ENCODE results near the gene ASB16.
"Not testable (repeated sequence)": the region's sequence is repeated elsewhere in the genome, so short reads cannot be mapped to it uniquely, and the experiment has no call there.

ASB16 gene

GRCh38 chr17:44170499-44171201 is at the start of gene ASB16:
TSS of gene ASB16 (plus strand) at chr17:44170704. CDS start at chr17:44170790, 86 bp downstream.
- in situ Hi-C loops (cut with HindIII; ENCODE audit: low sequenced_read_pairs), result no loop called here

- in situ Hi-C loops (cut with HindIII; ENCODE audit: low sequenced_read_pairs), result no loop called here
Observed at GRCh38 chr17:44120851-44121605, 49.5 kb upstream of the ASB16 start.

- in situ Hi-C loops (cut with HindIII; ENCODE audit: low sequenced_read_pairs), result no loop called here
Observed at GRCh38 chr17:44121997-44122815, 48.3 kb upstream of the ASB16 start.

DNA sequence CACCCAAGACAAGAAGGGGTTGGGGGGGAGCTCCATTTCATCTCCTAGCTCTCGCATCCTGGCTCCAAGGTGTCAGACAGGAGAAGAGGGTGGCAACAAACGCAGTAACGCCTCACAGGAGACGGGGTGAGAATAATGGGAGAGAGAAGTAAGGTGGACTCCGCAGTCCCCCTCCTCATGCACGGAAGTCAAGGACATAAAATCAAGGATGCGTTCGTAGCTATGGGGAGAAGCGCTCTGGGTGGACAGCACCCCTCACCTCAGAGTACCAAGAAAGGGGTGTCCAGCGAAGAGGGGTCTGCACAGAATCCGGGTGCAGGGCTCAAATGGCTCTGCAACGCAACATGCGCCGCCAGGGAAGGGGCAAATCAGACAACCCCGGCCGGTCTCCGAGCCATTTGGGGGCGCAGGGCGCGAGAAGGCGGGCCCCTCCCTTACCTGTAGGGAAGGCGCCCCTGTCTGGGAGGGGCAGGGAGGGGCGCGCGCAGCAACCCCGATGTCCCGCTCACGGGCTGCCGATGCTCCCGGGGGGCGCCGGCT is 47.6 kb upstream of the ASB16 start:
- in situ Hi-C loops (cut with HindIII; ENCODE audit: low sequenced_read_pairs), result no loop called here

DNA sequence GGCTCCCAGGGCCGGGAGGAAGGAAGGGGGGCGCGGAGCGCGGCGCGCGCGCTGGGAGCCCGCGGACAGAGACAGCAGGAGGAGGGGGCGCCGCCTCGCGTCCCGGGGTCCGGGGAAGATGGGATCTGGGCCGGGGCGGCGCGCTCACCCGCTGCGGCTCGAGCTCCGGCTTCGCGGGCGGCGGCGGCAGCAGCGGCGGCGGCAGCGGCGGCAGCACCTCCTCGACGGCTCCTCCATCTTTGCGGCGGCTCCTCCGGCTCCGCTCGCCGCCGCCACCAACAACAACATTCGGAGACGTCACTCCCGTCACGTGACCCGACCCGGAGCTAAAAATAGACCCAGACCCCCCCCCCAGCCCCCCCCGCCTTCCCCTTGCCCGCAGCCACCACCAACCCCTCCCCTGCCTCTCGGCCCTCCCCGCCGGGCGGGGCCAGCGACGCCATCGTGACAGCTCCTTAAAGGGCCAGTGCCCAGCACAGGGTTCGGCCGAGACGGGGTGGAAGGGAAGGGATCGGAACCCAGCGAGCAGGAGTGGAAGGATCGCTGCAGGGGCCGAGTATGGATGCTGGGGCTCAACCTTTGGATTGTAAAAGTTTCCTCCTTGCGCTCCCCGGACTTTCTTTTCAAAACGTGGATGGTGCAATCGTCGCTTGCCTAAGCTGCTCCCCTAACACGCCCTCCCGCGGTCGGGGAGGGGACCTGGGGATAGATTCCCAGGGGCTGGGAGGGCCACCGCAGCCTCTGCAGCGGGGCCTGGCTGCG is 47.0 kb upstream of the ASB16 start, which contains the start of gene HDAC5:
HDAC5 (minus strand) TSS at position 286 of the 762 bp plus-strand sequence. CDS start 6,126 bp downstream, outside the sequence.
- in situ Hi-C loops (cut with HindIII; ENCODE audit: low sequenced_read_pairs), result no loop called here

DNA sequence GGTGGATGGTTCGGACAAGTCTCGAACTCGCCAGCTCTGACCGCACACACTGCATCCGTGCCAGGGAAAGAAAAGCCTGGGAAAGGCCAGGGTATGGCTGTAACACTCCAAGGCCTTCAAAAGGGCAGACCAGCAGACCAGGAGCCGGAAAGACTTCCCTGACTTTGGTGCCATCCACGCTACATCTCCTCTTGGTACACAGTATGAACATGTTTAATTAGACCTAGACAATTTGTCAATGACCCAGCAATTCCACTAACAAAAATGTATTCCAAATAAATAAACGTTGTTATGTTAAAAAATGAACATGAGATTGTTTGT is 46.4 kb upstream of the ASB16 start:
- in situ Hi-C loops (cut with HindIII; ENCODE audit: low sequenced_read_pairs), result no loop called here

DNA sequence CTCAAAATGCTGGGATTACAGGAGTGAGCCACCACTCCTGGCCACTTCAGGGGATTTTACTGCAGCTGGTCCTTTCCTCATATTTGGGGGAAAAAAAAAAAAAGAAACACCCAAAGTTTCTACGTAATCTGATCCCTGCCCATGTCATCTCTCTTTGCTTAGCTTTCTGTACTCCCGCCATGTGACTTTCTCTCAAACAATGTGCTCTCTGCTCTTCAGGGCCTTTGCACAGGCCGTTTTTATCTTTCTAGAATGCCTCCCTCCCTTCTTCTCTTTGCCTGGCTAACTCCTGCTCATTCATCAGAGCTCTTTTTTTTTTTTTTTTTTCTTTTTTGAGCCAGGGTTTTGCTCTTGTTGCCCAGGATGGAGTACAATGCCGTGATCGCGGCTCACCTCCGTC is 42.1 kb upstream of the ASB16 start:
- in situ Hi-C loops (cut with HindIII; ENCODE audit: low sequenced_read_pairs), result no loop called here

DNA sequence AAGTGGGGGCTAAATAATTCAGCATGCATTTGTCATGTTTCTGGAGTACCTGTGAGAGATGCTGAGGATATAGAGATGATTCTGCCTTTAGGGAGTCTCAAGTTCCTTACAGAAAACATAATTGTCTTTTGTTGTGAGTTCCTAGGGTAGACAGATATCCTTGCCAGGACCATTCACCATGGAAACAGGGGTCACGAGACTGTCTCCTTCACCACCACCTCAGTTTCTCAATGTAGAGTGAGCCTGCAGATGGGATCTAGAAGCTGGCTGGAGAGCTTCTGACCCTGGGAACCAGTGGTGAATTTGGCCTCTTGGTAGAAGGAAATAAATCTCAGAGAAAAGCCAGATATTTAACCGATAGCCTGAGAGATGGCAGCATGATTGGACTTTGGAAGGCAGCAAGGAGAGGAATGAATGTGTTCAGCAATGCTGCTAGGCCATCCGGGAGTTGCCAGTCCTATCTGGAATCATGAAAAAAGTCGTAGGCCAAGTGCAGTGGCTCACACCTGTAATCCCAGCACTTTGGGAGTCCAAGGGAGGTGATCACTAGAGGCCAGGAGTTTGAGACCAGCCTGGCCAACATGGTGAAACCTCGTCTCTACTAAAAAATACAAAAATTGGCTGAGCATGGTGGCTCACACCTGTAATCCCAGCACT is 39.7 kb upstream of the ASB16 start:
- in situ Hi-C loops (cut with HindIII; ENCODE audit: low sequenced_read_pairs), result no loop called here

- in situ Hi-C loops (cut with HindIII; ENCODE audit: low sequenced_read_pairs), result not testable (repeated sequence)
Observed at GRCh38 chr17:44131372-44131771, 39.1 kb upstream of the ASB16 start.

GRCh38 chr17:44132275-44132821 is 38.2 kb upstream of the ASB16 start:
- in situ Hi-C loops (cut with HindIII; ENCODE audit: low sequenced_read_pairs), result no loop called here

DNA sequence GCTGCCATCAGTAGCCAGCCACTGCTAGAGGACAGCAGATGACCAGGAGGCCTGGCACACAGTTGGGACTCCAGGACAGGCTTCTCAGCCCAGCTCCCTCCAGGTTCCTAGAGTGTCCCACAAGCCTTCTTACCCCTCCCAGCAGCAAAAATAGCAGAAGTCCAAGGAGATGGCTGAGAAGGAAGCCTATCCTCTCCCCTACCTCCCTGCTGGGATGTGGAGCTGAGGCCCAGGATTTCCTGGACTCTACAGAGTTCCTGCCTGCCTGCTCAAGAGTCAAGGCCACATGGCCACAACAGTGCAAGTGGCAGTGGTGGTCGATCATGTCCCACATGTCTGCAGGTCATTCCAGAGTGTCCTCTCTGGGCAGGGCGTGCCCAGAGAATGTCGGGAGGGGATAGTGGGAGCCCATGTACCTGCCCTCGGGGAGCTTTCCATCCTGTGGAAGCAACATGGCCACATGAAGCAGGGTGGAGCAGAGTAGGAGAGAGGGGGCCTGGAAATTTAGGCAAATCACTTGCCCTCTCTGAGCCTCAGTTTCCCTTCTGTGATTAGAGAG is 36.5 kb upstream of the ASB16 start:
- in situ Hi-C loops (cut with HindIII; ENCODE audit: low sequenced_read_pairs), result no loop called here

DNA sequence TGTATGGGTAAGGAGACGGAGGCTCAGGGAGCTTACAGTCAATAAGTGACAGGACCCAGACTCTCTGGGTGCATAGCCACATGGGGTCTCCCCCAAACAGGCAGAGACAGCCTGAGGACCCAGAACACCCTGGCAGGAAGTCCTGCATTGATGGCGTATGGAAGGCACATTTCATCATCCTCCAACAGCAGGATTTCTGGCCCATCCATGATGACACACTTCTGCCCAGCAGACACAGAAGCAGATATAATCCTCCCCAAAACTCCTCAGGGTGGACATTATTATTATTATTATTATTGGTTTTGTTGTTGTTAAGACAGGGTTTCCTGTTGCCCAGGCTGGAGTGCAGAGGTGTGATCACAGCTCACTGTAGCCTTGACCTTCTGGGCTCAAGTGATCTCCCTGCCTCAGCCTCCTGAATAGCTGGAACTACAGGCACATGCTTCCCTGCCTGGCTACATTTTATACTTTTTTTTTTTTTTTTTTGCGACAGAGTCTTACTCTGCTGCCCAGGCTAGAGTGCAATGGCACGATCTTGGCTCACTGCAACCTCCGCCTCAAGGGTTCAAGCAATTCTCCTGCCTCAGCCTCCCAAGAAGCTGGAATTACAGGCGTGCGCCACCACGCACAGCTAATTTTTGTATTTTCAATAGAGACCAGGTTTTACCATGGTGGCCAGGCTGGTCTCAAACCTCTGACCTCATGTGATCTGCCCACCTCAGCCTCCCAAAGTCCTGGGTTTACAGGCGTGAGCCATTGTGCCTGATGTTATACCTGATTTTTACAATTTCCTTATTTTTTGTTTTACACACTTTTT is 35.5 kb upstream of the ASB16 start:
- in situ Hi-C loops (cut with HindIII; ENCODE audit: low sequenced_read_pairs), result no loop called here

- in situ Hi-C loops (cut with HindIII; ENCODE audit: low sequenced_read_pairs), result no loop called here
Observed at GRCh38 chr17:44137891-44138709, 32.4 kb upstream of the ASB16 start.

GRCh38 chr17:44143921-44144320 is 26.6 kb upstream of the ASB16 start:
- in situ Hi-C loops (cut with HindIII; ENCODE audit: low sequenced_read_pairs), result not testable (repeated sequence)

- in situ Hi-C loops (cut with HindIII; ENCODE audit: low sequenced_read_pairs), result no loop called here
Observed at GRCh38 chr17:44144966-44145739, 25.4 kb upstream of the ASB16 start.

- in situ Hi-C loops (cut with HindIII; ENCODE audit: low sequenced_read_pairs), result no loop called here
Observed at GRCh38 chr17:44146375-44147346, 23.8 kb upstream of the ASB16 start.
